Measurements from ENCODE around the gene FOXI2. TPM values are rescaled to one million over a fixed set of nuclear protein-coding genes. Genes with fewer than 3 reads are reported as not detected.

The FOXI2 gene
- total RNA-seq, 2 experiments from 2014 or later: not detected

GRCh38 chr10:127699311-127699710, 37.7 kb upstream of the FOXI2 start:
- TF ChIP-seq, protein P1, sequence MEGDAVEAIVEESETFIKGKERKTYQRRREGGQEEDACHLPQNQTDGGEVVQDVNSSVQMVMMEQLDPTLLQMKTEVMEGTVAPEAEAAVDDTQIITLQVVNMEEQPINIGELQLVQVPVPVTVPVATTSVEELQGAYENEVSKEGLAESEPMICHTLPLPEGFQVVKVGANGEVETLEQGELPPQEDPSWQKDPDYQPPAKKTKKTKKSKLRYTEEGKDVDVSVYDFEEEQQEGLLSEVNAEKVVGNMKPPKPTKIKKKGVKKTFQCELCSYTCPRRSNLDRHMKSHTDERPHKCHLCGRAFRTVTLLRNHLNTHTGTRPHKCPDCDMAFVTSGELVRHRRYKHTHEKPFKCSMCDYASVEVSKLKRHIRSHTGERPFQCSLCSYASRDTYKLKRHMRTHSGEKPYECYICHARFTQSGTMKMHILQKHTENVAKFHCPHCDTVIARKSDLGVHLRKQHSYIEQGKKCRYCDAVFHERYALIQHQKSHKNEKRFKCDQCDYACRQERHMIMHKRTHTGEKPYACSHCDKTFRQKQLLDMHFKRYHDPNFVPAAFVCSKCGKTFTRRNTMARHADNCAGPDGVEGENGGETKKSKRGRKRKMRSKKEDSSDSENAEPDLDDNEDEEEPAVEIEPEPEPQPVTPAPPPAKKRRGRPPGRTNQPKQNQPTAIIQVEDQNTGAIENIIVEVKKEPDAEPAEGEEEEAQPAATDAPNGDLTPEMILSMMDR (IDR thresholded peaks at IDR 0.05): no peak
- ATAC-seq (ENCODE audit: poor library complexity): no peak
- DNase-seq: no peak
- H3K4me1 ChIP-seq (ENCODE audit: insufficient read depth, low read length): no peaks in the 10 kb centered on the region
- Mint-ChIP-seq H3K36me3 (ENCODE audit: low read depth) (no peaks in the 10 kb centered on the region), H3K9me3 (no peaks in the 10 kb centered on the region), H3K27ac (no peak overlapping the region), H3K27me3 (peaks cover 39% of the 10 kb centered on the region), H3K4me1 (ENCODE audit: low read depth) (no peaks in the 10 kb centered on the region), H3K4me3 (no peak overlapping the region)
- peaks cover 0 to 3% of the 10 kb centered on the region in 2 experiments for H3K27me3 ChIP-seq (ENCODE audit: control insufficient read depth in 1 of 2, insufficient read depth in 2 of 2, low read length in 2 of 2)
- intact Hi-C loops (cut with DNase I, micrococcal nuclease): no loop called here
- H3K36me3 ChIP-seq (ENCODE audit: insufficient read depth, low read length): no peaks in the 10 kb centered on the region
- H3K9me3 ChIP-seq (ENCODE audit: control insufficient read depth in 1 of 2, insufficient read depth in 1 of 2, low read length in 2 of 2): no peaks in the 10 kb centered on the region
- H3K4me3 ChIP-seq (ENCODE audit: low read length): no peak overlapping the region
- CTCF ChIA-PET: no interaction called here
- no peak overlapping the region for H3K27ac ChIP-seq (ENCODE audit: low read depth in 1 of 2, low read length in 2 of 2)
- POLR2A ChIA-PET: no interaction called here

GRCh38 chr10:127702271-127702670, 34.7 kb upstream of the FOXI2 start:
- TF ChIP-seq, protein P1 (IDR thresholded peaks at IDR 0.05): no peak
- no peaks in the 10 kb centered on the region for H3K4me1 Mint-ChIP-seq (ENCODE audit: low read depth)
- Histone ChIP-seq H3K4me3 (ENCODE audit: low read length) (no peak overlapping the region), H3K27ac (ENCODE audit: low read depth in 1 of 2, low read length in 2 of 2) (no peak overlapping the region), H3K36me3 (ENCODE audit: insufficient read depth, low read length) (no peaks in the 10 kb centered on the region), H3K4me1 (ENCODE audit: insufficient read depth, low read length) (no peaks in the 10 kb centered on the region), H3K9me3 (ENCODE audit: control insufficient read depth in 1 of 2, insufficient read depth in 1 of 2, low read length in 2 of 2) (no peaks in the 10 kb centered on the region), H3K27me3 (ENCODE audit: control insufficient read depth in 1 of 2, insufficient read depth in 2 of 2, low read length in 2 of 2) (peaks cover 0 to 3% of the 10 kb centered on the region in 2 experiments)
- no peak for ATAC-seq (ENCODE audit: poor library complexity)
- H3K36me3 Mint-ChIP-seq (ENCODE audit: low read depth): no peaks in the 10 kb centered on the region
- ChIA-PET POLR2A (no interaction called here), CTCF (no interaction called here)
- H3K9me3 Mint-ChIP-seq: no peaks in the 10 kb centered on the region
- H3K27me3 Mint-ChIP-seq: peaks cover 43% of the 10 kb centered on the region
- H3K27ac Mint-ChIP-seq: no peak overlapping the region
- no peak overlapping the region for H3K4me3 Mint-ChIP-seq
- intact Hi-C loops (cut with DNase I, micrococcal nuclease): no loop called here
- no peak for DNase-seq

DNA sequence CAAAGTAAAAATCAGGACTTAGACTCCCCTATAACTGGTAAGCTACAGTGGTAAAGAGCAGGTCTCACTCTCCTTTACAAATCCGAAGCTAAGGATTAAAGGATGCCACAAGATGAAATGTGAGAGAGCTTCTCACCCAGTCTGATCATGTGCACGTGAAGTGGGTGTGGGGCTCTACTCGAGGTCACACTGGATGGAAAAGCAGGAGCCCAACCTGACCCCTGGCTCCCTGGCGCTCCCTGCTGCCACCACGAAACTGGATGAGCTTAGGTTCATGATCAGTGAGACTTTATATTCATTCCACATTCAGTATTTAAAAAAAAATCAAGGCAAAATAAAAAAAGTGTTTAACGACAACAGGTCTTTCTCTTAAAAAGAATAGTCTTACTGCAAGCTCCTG, 21.7 kb upstream of the FOXI2 start:
- TF ChIP-seq, protein P1 (IDR thresholded peaks at IDR 0.05): no peak
- CTCF ChIA-PET: no interaction called here

More for the DNA sequence above, 21.7 kb upstream of the FOXI2 start:
- ATAC-seq (ENCODE audit: poor library complexity) (no peak), DNase-seq (no peak)
- Mint-ChIP-seq H3K4me1 (ENCODE audit: low read depth) (no peaks in the 10 kb centered on the region), H3K4me3 (no peak overlapping the region), H3K9me3 (no peaks in the 10 kb centered on the region), H3K27ac (no peak overlapping the region), H3K36me3 (ENCODE audit: low read depth) (no peaks in the 10 kb centered on the region), H3K27me3 (peaks cover 11% of the 10 kb centered on the region)
- no peaks in the 10 kb centered on the region for H3K9me3 ChIP-seq (ENCODE audit: control insufficient read depth in 1 of 2, insufficient read depth in 1 of 2, low read length in 2 of 2)
- no peak overlapping the region for H3K27ac ChIP-seq (ENCODE audit: low read depth in 1 of 2, low read length in 2 of 2)
- intact Hi-C loops (cut with DNase I, micrococcal nuclease): loop anchor here (2.0 to 10.0 kb wide), 5 partner anchors 100 to 436 kb away; no protein-coding TSS in a partner anchor
- H3K36me3 ChIP-seq (ENCODE audit: insufficient read depth, low read length): no peaks in the 10 kb centered on the region
- H3K27me3 ChIP-seq (ENCODE audit: control insufficient read depth in 1 of 2, insufficient read depth in 2 of 2, low read length in 2 of 2): peaks cover 0 to 4% of the 10 kb centered on the region in 2 experiments
- no peak overlapping the region for H3K4me3 ChIP-seq (ENCODE audit: low read length)
- H3K4me1 ChIP-seq (ENCODE audit: insufficient read depth, low read length): no peaks in the 10 kb centered on the region
- POLR2A ChIA-PET: no interaction called here
